GM21786 (cell line): ENCODE measurements around the gene SH2D1A.

ENCODE experiments used
- ATAC-seq: cut with Tn5 transposase; IDR thresholded peaks from one replicate; pipeline ENCODE4 v1.9.1; 2021; ENCODE audit not compliant: unreplicated experiment

Gene SH2D1A

DNA sequence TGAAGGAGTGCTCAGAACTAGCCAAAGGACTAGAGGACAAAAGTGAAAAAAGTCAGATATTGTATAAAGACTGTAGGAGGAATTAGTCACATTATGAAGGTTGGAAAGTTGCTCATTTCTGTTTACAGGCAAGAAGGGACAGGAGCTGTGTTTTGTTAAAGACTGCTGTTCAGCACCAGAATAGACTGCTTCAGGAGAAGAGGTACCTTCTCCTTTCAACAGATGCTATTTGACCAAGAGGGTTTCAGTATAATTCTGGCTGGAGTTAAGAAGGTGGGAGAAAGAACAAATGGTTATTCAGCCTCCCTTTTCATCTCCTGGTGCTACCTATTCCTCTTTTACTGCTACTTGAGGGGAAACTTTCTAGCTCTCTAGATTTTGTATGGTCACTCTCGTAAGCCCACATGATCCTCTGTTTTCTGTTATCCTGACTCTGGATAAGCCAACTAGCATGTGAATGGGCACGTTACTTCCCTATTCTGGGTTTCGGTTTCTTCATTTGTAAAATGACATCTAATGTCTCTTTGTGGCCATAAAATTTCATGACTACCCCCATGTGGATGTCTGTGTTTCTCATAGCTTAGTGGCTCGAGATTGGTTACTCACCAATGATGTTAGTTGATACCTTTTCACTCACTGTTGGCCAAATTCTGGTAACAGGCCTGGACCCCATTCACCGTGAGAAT lies 68.9 kb downstream of the SH2D1A start:
- no peak for ATAC-seq

DNA sequence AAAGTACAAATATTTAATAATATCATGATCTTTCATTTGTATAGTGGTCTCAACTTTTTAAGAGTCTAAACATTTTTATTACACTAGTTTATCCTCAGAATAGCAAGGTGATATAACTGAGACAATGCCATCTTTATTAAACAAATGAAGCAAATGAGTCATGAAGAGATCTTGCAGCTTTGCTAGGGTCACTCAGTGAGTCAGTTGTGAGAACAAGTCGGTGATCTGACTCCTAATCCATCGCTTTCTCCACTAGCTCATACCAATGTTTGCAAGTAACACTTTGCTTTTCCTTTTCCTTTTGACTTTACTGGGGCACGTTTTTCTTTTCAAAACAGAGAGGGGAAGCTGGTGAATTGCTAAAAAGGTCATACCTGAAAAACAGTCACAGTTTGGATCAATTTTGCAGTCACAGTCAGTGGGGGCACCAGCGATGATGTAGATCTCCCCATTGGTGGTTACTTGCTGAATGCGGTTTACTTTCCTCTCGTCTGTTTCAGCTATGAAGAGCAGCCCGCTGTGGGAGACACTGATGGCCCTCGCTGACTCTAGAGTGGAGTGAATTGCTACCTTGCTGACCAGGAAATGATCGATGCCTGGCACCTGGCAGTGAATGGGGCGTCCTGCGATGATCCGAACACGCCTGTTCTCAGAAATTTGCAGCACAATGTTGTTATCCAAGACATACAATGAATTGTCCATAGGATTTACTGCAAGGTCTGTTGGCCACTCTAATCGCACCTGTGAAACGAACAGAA lies 75.7 kb downstream of the SH2D1A start:
- ATAC-seq, result no peak
